Measurements from ENCODE around the gene ITGAV.

DNA sequence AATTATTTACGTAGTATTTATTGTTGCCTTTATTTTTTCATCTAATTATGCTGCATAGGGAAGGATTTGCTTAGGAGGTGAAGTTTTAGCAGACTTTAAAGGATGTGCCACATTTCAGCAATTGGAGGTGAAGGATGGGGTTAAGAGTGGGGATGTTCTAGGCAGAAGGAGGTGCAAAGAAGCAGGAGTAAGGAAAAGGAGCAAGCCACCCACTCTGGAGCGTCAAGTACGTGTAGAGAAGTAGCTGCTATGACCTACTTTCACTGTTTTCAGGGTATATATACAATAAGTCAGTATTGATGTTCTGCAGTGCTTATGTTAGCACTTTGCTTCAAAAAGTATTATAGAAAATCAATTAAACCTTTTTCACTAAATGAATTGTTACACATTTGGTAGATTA, 34.4 kb downstream of the ITGAV start:
- TF ChIP-seq POLR2A (IDR thresholded peaks at IDR 0.05; ENCODE audit: low read depth, low read length) (no peak), TAF1 (IDR thresholded peaks at IDR 0.05; ENCODE audit: borderline replicate concordance, low read depth, low read length) (no peak), POLR2AphosphoS5 (IDR thresholded peaks at IDR 0.05; ENCODE audit: low read depth, low read length) (no peak)
